Panc1 (cell line): ENCODE measurements around the gene SAXO2. TPM values are rescaled to one million over a fixed set of nuclear protein-coding genes. Genes with fewer than 3 reads are reported as not detected.
"Not testable (repeated sequence)": the region's sequence is repeated elsewhere in the genome, so short reads cannot be mapped to it uniquely, and the experiment has no call there.

Experiments used
- ATAC-seq: fragments of 200-7000 bp; cut with Tn5 transposase; 2 replicates; pipeline ENCODE4 v1.9.1; 2020; ENCODE audit warnings: mild to moderate bottlenecking, moderate library complexity
- BruUV-seq: library from RNA; stranded (reverse); fragments of 400-500 nt; replicated peaks from 2 replicates; lab custom pipeline; 2021; lab: Mats Ljungman, UMichigan
- CTCF ChIA-PET: fragments of 300-600 bp; sonication (Branson Sonifier 250); formaldehyde crosslinking; loops from one replicate; lab custom pipeline; 2022; ENCODE audit warnings: antibody characterized with exemption; lab: Charles Lee
- POLR2A ChIA-PET: fragments of 300-600 bp; sonication (Branson Sonifier 250); formaldehyde crosslinking; loops from one replicate; lab custom pipeline; 2022; ENCODE audit warnings: antibody characterized with exemption; lab: Charles Lee
- DNase-seq: peaks from one replicate; pipeline ENCODE4 v3.0.0-alpha.2; 2010; ENCODE audit warnings: low read depth, low spot score
- H3K27ac ChIP-seq: 2 replicates; pipeline ENCODE4 v1.5.1; 2011; ENCODE audit warnings: mild to moderate bottlenecking, low read length, inconsistent platforms
- H3K27me3 ChIP-seq: fragments of 200-500 bp; sonication (Bioruptor generic); 2 replicates; pipeline ENCODE4 v1.6.0; 2014; ENCODE audit warnings: low read length, inconsistent platforms; ENCODE audit not compliant: control insufficient read depth, insufficient read depth
- H3K36me3 ChIP-seq: fragments of 200-500 bp; sonication (Bioruptor generic); 2 replicates; pipeline ENCODE4 v1.5.1; 2014; ENCODE audit warnings: inconsistent platforms, mild to moderate bottlenecking, low read length, moderate library complexity; ENCODE audit not compliant: control insufficient read depth, insufficient read depth
- H3K4me1 ChIP-seq: 2 replicates; pipeline ENCODE4 v1.5.1; 2011; ENCODE audit warnings: inconsistent platforms, mild to moderate bottlenecking, low read length, moderate library complexity; ENCODE audit not compliant: control insufficient read depth, insufficient read depth
- H3K4me3 ChIP-seq, 2 experiments: 2 replicates each; pipeline ENCODE4 v1.5.1; 2011 to 2012; ENCODE audit warnings: low read depth in 2 of 2, low read length in 2 of 2, mild to moderate bottlenecking in 2 of 2, inconsistent platforms in 1 of 2, moderate library complexity in 1 of 2
- H3K9me3 ChIP-seq: fragments of 200-500 bp; sonication (Bioruptor generic); 2 replicates; pipeline ENCODE4 v1.5.1; 2014; ENCODE audit warnings: low read depth, mild to moderate bottlenecking, inconsistent platforms, low read length, moderate library complexity; ENCODE audit not compliant: control insufficient read depth, insufficient read depth
- CTCF ChIP-seq: fragments of 450-650 bp; IDR thresholded peaks from 2 replicates; pipeline ENCODE4 v1.5.1; 2017; ENCODE audit warnings: mild to moderate bottlenecking
- POLR2AphosphoS5 ChIP-seq: IDR thresholded peaks from 2 replicates; pipeline ENCODE4 v1.6.1; 2012; ENCODE audit warnings: mild to moderate bottlenecking, low read depth, low read length, moderate library complexity
- REST ChIP-seq, 2 experiments: IDR thresholded peaks; 2 replicates each; pipeline ENCODE4 v1.6.1; 2011 to 2012; ENCODE audit warnings: low read depth in 2 of 2, control low read depth in 1 of 2, low read length in 1 of 2, mild to moderate bottlenecking in 1 of 2, moderate library complexity in 1 of 2; ENCODE audit not compliant: insufficient read depth in 1 of 2
- SIN3A ChIP-seq: IDR thresholded peaks from 2 replicates; pipeline ENCODE4 v1.6.1; 2012; ENCODE audit warnings: low read depth, mild to moderate bottlenecking, low read length, moderate library complexity, borderline replicate concordance; ENCODE audit not compliant: insufficient read depth
- TCF7L2 ChIP-seq: IDR thresholded peaks from 2 replicates; pipeline ENCODE4 v1.6.1; 2011; ENCODE audit warnings: mild to moderate bottlenecking, low read depth, low read length, inconsistent platforms
- in situ Hi-C: cut with HindIII; loops from 2 replicates; pipeline ENCODE4 v1.10.0; 2016; ENCODE audit warnings: low sequenced_read_pairs, low pct_unique_long_range_greater_than_20kb
- intact Hi-C: fragments of 100-400 bp; cut with micrococcal nuclease; formaldehyde crosslinking; loops from one replicate; pipeline ENCODE4 v1.10.0; 2022; ENCODE audit not compliant: unreplicated experiment
- total RNA-seq: library from RNA; stranded (reverse); gene quantifications from one replicate; pipeline ENCODE4 v1.2.1, GENCODE V29; 2021; ENCODE audit not compliant: unreplicated experiment

SAXO2 gene
- total RNA-seq, 1 experiment from 2014 or later: 1.1 TPM

- no peak for ATAC-seq
- H3K4me3 ChIP-seq: no peak overlapping the region
Measured at GRCh38 chr15:82298520-82298919, 35.9 kb downstream of the SAXO2 start.

GRCh38 chr15:82299511-82299914 is 36.9 kb downstream of the SAXO2 start:
- H3K27ac ChIP-seq, H3K9me3 ChIP-seq, POLR2A ChIA-PET, H3K4me3 ChIP-seq, DNase-seq, in situ Hi-C loops, H3K36me3 ChIP-seq, CTCF ChIA-PET, BruUV-seq, ATAC-seq, intact Hi-C loops, H3K27me3 ChIP-seq, H3K4me1 ChIP-seq: not testable (repeated sequence)

More at GRCh38 chr15:82298520-82298919, 35.9 kb downstream of the SAXO2 start:
- no peaks in the 10 kb centered on the region for H3K27me3 ChIP-seq
- intact Hi-C loops: no loop called here
- in situ Hi-C loops: no loop called here
- H3K27ac ChIP-seq: no peak overlapping the region
- H3K4me1 ChIP-seq: no peaks in the 10 kb centered on the region
- CTCF ChIA-PET: no interaction called here
- no peak for TF ChIP-seq CTCF
- no peak for TF ChIP-seq POLR2AphosphoS5
- TF ChIP-seq REST (IDR thresholded peaks at IDR 0.05; ENCODE audit: insufficient read depth in 1 of 2, low read depth in 2 of 2, low read length in 1 of 2): no peak
- TF ChIP-seq TCF7L2: no peak
- no peak for TF ChIP-seq SIN3A
- no TSS peak for BruUV-seq
- no peak for DNase-seq
- H3K36me3 ChIP-seq: no peaks in the 10 kb centered on the region
- POLR2A ChIA-PET: no interaction called here
- H3K9me3 ChIP-seq: no peaks in the 10 kb centered on the region

GRCh38 chr15:82300326-82300725 is 37.7 kb downstream of the SAXO2 start:
- POLR2A ChIA-PET, intact Hi-C loops: not testable (repeated sequence)

More at GRCh38 chr15:82300326-82300725, 37.7 kb downstream of the SAXO2 start:
- in situ Hi-C loops, H3K4me1 ChIP-seq, H3K27me3 ChIP-seq, DNase-seq, H3K9me3 ChIP-seq, H3K4me3 ChIP-seq, BruUV-seq, H3K27ac ChIP-seq, CTCF ChIA-PET, H3K36me3 ChIP-seq: not testable (repeated sequence)
- ATAC-seq: peak; percentile 16; the same call in 1 of the 2 replicates
